ENCODE data around the gene PPL.

Gene PPL

DNA sequence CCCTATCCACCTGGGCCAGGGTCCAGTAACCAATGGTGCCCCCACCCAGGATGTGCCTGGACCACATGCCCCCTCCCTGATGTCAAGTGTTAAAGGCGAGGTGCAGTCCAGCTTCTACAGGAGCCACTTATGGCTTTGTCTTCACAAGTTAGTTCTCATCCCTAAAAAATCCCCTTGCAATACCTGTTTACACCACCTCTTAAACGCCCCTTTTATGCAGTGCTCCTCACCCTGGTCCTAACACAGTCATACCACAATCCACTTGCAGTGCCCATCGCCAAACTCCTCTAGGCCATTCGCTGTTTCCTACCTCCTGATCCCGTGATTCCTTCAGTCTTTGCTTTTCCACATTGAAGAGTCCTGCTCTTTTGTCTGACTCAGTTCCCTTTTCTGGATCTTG lies 97.0 kb downstream of the PPL start:
- H3K4me3 ChIP-seq (ENCODE audit: low read depth, low read length) = no peak overlapping the region
- no peak overlapping the region for H3K27ac ChIP-seq (ENCODE audit: low read depth, low read length)
- H3K9ac ChIP-seq (ENCODE audit: low read depth, low read length) = no peak overlapping the region
- no peaks in the 10 kb centered on the region for H3K9me3 ChIP-seq (ENCODE audit: control insufficient read depth, insufficient read depth, low read length)
- H3K4me1 ChIP-seq (ENCODE audit: control insufficient read depth, insufficient read depth, low read length) = no peaks in the 10 kb centered on the region
- peaks cover 83% of the 10 kb centered on the region for H3K36me3 ChIP-seq (ENCODE audit: control insufficient read depth, insufficient read depth, low read length)
- no peaks in the 10 kb centered on the region for H3K27me3 ChIP-seq (ENCODE audit: control insufficient read depth, insufficient read depth, low read length)

- Histone ChIP-seq H3K36me3 (ENCODE audit: control insufficient read depth, insufficient read depth, low read length) (peaks cover 84% of the 10 kb centered on the region), H3K27ac (ENCODE audit: low read depth, low read length) (no peak overlapping the region), H3K4me1 (ENCODE audit: control insufficient read depth, insufficient read depth, low read length) (no peaks in the 10 kb centered on the region), H3K4me3 (ENCODE audit: low read depth, low read length) (no peak overlapping the region), H3K9ac (ENCODE audit: low read depth, low read length) (no peak overlapping the region), H3K27me3 (ENCODE audit: control insufficient read depth, insufficient read depth, low read length) (no peaks in the 10 kb centered on the region), H3K9me3 (ENCODE audit: control insufficient read depth, insufficient read depth, low read length) (no peaks in the 10 kb centered on the region)
Observed at GRCh38 chr16:4837733-4838501, 99.0 kb downstream of the PPL start.

- no peaks in the 10 kb centered on the region for H3K27me3 ChIP-seq (ENCODE audit: control insufficient read depth, insufficient read depth, low read length)
- no peak overlapping the region for H3K27ac ChIP-seq (ENCODE audit: low read depth, low read length)
- no peak overlapping the region for H3K4me3 ChIP-seq (ENCODE audit: low read depth, low read length)
- H3K9me3 ChIP-seq (ENCODE audit: control insufficient read depth, insufficient read depth, low read length) = no peaks in the 10 kb centered on the region
- H3K9ac ChIP-seq (ENCODE audit: low read depth, low read length) = no peak overlapping the region
- no peaks in the 10 kb centered on the region for H3K4me1 ChIP-seq (ENCODE audit: control insufficient read depth, insufficient read depth, low read length)
- H3K36me3 ChIP-seq (ENCODE audit: control insufficient read depth, insufficient read depth, low read length) = peaks cover 87% of the 10 kb centered on the region
Observed at GRCh38 chr16:4836727-4837126, 100.2 kb downstream of the PPL start.

- H3K9me3 ChIP-seq (ENCODE audit: control insufficient read depth, insufficient read depth, low read length) = no peaks in the 10 kb centered on the region
- H3K4me1 ChIP-seq (ENCODE audit: control insufficient read depth, insufficient read depth, low read length) = no peaks in the 10 kb centered on the region
- no peak overlapping the region for H3K27ac ChIP-seq (ENCODE audit: low read depth, low read length)
- no peak overlapping the region for H3K9ac ChIP-seq (ENCODE audit: low read depth, low read length)
- no peaks in the 10 kb centered on the region for H3K27me3 ChIP-seq (ENCODE audit: control insufficient read depth, insufficient read depth, low read length)
- H3K36me3 ChIP-seq (ENCODE audit: control insufficient read depth, insufficient read depth, low read length) = peaks cover 86% of the 10 kb centered on the region
- no peak overlapping the region for H3K4me3 ChIP-seq (ENCODE audit: low read depth, low read length)
Observed at GRCh38 chr16:4833584-4833983, 103.4 kb downstream of the PPL start.

GRCh38 chr16:4832698-4833343 lies 104.1 kb downstream of the PPL start:
- H3K27me3 ChIP-seq (ENCODE audit: control insufficient read depth, insufficient read depth, low read length) = no peaks in the 10 kb centered on the region
- H3K4me1 ChIP-seq (ENCODE audit: control insufficient read depth, insufficient read depth, low read length) = no peaks in the 10 kb centered on the region
- H3K4me3 ChIP-seq (ENCODE audit: low read depth, low read length) = no peak overlapping the region
- H3K27ac ChIP-seq (ENCODE audit: low read depth, low read length) = no peak overlapping the region
- H3K9me3 ChIP-seq (ENCODE audit: control insufficient read depth, insufficient read depth, low read length) = no peaks in the 10 kb centered on the region
- no peak overlapping the region for H3K9ac ChIP-seq (ENCODE audit: low read depth, low read length)
- H3K36me3 ChIP-seq (ENCODE audit: control insufficient read depth, insufficient read depth, low read length) = peaks cover 86% of the 10 kb centered on the region

Data from HUES48 (cell line).